ENCODE measurements around the gene GPR18.
A peak's percentile ranks its signal among the peaks of the same experiment; 100 is the strongest.

The GPR18 gene

GRCh38 chr13:99258210-99258860, at the start of gene GPR18:
Gene GPR18, minus strand, starts transcription at chr13:99258379. Its CDS starts 2,507 bp downstream, at chr13:99255872.
- DNase-seq, result no peak

- DNase-seq, result no peak
These were observed 49.6 kb upstream of the GPR18 start for GRCh38 chr13:99307648-99308339.

GRCh38 chr13:99307247-99307646, 49.1 kb upstream of the GPR18 start, which contains the start of gene GPR183:
Gene GPR183, minus strand, starts transcription at chr13:99307399. Its CDS starts 11,254 bp downstream, at chr13:99296145.
- no peak for DNase-seq

- no peak for DNase-seq
These were observed 47.4 kb upstream of the GPR18 start for GRCh38 chr13:99305566-99305965.

- DNase-seq, result no peak
These were observed 47.0 kb upstream of the GPR18 start for GRCh38 chr13:99305158-99305557.

GRCh38 chr13:99304541-99304940, 46.4 kb upstream of the GPR18 start:
- DNase-seq, result no peak

GRCh38 chr13:99303863-99304521, 45.8 kb upstream of the GPR18 start:
- DNase-seq, result peak in 8 of 56 donors; percentile 6 to 30 (median 22)

GRCh38 chr13:99302637-99303505, 44.7 kb upstream of the GPR18 start:
- no peak for DNase-seq

GRCh38 chr13:99301913-99302636, 43.9 kb upstream of the GPR18 start:
- DNase-seq, result no peak

- no peak for DNase-seq
These were observed 43.1 kb upstream of the GPR18 start for GRCh38 chr13:99301056-99301838.

- DNase-seq, result no peak
These were observed 41.8 kb upstream of the GPR18 start for GRCh38 chr13:99299920-99300341.

GRCh38 chr13:99299256-99299919, 41.2 kb upstream of the GPR18 start:
- DNase-seq, result no peak

GRCh38 chr13:99298056-99298455, 39.9 kb upstream of the GPR18 start:
- DNase-seq, result no peak

- DNase-seq, result no peak
These were observed 39.2 kb upstream of the GPR18 start for GRCh38 chr13:99297331-99297730.

GRCh38 chr13:99296398-99296797, 38.2 kb upstream of the GPR18 start:
- DNase-seq, result no peak

- no peak for DNase-seq
These were observed 37.5 kb upstream of the GPR18 start for GRCh38 chr13:99295488-99296252.

- no peak for DNase-seq
These were observed 36.8 kb upstream of the GPR18 start for GRCh38 chr13:99294958-99295357.

- DNase-seq, result no peak
These were observed 36.0 kb upstream of the GPR18 start for GRCh38 chr13:99294198-99294597.

Measured in amygdala (tissue), 56 donors.